ENCODE measurements around the gene EFCAB8. TPM values are rescaled to one million over a fixed set of nuclear protein-coding genes. Genes with fewer than 3 reads are reported as not detected.

The EFCAB8 gene
- polyA plus RNA-seq (2011; rRNA removed) (not detected in 2 replicates), polyA minus RNA-seq (2011; rRNA and poly(A)+ RNA removed) (0.04 TPM in 1 of 2 replicates, not detected in the other)

DNA sequence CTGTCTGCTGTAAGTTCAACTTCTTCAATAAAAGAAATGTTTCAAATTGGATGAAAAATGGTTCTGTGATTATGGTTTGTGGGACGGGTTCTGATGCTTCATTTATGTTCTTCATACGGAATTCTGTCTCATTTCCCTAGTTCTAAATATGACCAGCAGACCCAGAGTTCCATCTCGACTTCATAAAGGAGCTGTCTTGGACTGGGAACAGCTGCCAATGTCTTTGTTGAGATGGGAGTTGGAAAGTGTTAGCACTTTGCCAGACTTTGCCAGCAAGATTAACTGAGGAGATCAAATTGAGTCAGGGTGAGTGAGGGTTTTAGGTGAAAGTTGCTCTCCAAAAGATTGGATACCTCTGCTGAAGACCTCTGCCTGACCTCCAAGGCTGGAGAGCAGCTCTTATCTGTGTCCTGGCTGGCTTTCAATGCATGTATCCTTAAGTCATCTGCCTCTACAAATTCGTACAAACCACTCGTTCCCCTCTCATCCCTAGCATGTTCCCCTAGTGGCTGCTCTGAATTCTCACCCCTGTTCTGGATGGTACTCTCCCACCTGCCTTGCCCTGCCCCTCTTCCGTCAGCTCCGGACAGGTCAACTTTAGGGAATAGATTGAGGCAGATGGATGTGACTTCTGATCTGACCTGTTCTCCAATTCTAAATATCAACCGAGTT is at the start of gene EFCAB8:
Gene EFCAB8 (plus strand): TSS at position 223 of the 672 bp plus-strand sequence. CDS start 4,870 bp downstream, outside the sequence.
- no peak for DNase-seq (ENCODE audit: low read depth, low spot score)

GRCh38 chr20:32809907-32810306 is 48.8 kb upstream of the EFCAB8 start:
- Histone ChIP-seq H3K27ac (ENCODE audit: low read depth, low read length) (no peak overlapping the region), H3K9me3 (ENCODE audit: control insufficient read depth, insufficient read depth, low read length) (no peaks in the 10 kb centered on the region), H3K27me3 (ENCODE audit: control insufficient read depth, insufficient read depth, low read length) (no peaks in the 10 kb centered on the region), H3K4me3 (ENCODE audit: low read depth, low read length) (no peak overlapping the region)
- no peak for DNase-seq (ENCODE audit: low read depth, low spot score)
- TF ChIP-seq CTCF (IDR thresholded peaks at IDR 0.05; ENCODE audit: low read depth, low read length): no peak
- ChIA-PET POLR2A (no interaction called here), CTCF (interaction anchor here (0.6 to 1.6 kb wide), 3 partner anchors 20 to 32 kb away, joined by 3 to 4 read pairs (median 3); no protein-coding TSS in a partner anchor)

More for the DNA sequence above, at the start of gene EFCAB8:
- H3K9me3 ChIP-seq (ENCODE audit: control insufficient read depth, insufficient read depth, low read length): no peaks in the 10 kb centered on the region
- POLR2A ChIA-PET: interaction anchor here (0.5 kb wide), 1 partner anchor 39 kb away, joined by 3 read pairs; the partner anchor contains the start of gene MAPRE1
- H3K27me3 ChIP-seq (ENCODE audit: control insufficient read depth, insufficient read depth, low read length): no peaks in the 10 kb centered on the region
- H3K27ac ChIP-seq (ENCODE audit: low read depth, low read length): no peak within 1 kb of the TSS
- 0 out of 2 replicates have a peak, but pooled peaks have one; percentile 4 for TF ChIP-seq CTCF (IDR thresholded peaks at IDR 0.05; ENCODE audit: low read depth, low read length)
- CTCF ChIA-PET: interaction anchor here (0.6 kb wide), 1 partner anchor 139 kb away, joined by 4 read pairs; no protein-coding TSS in a partner anchor
- H3K4me3 ChIP-seq (ENCODE audit: low read depth, low read length): no peak within 1 kb of the TSS

DNA sequence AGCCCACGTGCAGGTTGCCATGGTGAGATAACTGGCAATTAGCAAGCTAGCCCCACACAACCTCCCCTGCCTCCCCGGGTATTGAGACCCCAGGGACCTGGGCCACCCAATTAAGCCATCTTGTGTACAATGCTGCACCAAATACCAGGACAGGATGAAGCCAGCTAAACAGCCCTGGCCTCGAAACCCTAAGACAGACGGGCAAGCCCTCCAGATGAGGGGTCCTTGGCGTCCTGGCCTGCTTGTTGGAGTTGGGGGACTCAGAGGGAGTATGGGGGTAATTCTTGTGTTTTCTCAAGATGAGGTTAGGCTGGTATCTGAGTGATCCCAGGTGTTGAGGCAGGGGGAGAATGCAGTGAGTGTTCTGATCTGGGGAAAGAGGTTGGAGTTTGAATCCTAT is 47.8 kb upstream of the EFCAB8 start:
- POLR2A ChIA-PET: no interaction called here
- Histone ChIP-seq H3K4me3 (ENCODE audit: low read depth, low read length) (no peak overlapping the region), H3K27ac (ENCODE audit: low read depth, low read length) (no peak overlapping the region), H3K27me3 (ENCODE audit: control insufficient read depth, insufficient read depth, low read length) (no peaks in the 10 kb centered on the region), H3K9me3 (ENCODE audit: control insufficient read depth, insufficient read depth, low read length) (no peaks in the 10 kb centered on the region)
- TF ChIP-seq CTCF (IDR thresholded peaks at IDR 0.05; ENCODE audit: low read depth, low read length): no peak
- no peak for DNase-seq (ENCODE audit: low read depth, low spot score)
- CTCF ChIA-PET: interaction anchor here (1.2 kb wide), 1 partner anchor 33 kb away, joined by 3 read pairs; no protein-coding TSS in a partner anchor

DNA sequence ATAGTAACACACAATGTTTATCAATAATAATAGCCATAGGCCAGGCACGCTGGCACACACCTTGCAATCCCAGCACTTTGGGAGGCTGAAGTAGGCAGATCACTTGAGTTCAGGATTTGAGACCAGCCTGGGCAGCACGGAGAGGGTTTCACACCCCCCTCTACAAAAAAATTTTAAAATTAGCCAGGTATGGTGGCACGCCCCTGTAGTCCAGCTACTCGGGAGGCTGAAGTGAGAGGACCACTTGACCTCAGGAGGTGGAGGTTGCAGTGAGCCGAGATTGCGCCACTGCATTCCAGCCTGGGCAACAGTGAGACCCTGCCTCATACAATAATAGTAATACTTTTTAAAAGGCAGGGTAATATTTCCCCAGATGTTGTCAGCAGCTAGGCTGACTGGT is 46.8 kb upstream of the EFCAB8 start:
- no peak overlapping the region for H3K27ac ChIP-seq (ENCODE audit: low read depth, low read length)
- no peak for DNase-seq (ENCODE audit: low read depth, low spot score)
- H3K27me3 ChIP-seq (ENCODE audit: control insufficient read depth, insufficient read depth, low read length): no peaks in the 10 kb centered on the region
- no peak for TF ChIP-seq CTCF (IDR thresholded peaks at IDR 0.05; ENCODE audit: low read depth, low read length)
- POLR2A ChIA-PET: no interaction called here
- H3K4me3 ChIP-seq (ENCODE audit: low read depth, low read length): no peak overlapping the region
- CTCF ChIA-PET: no interaction called here
- H3K9me3 ChIP-seq (ENCODE audit: control insufficient read depth, insufficient read depth, low read length): no peaks in the 10 kb centered on the region

Data from AG04450 (cell line).